OCI-LY7 (cell line): ENCODE measurements around the gene GALNT15. TPM values are rescaled to one million over a fixed set of nuclear protein-coding genes. Genes with fewer than 3 reads are reported as not detected.

Experiments used
- BruUV-seq: library from RNA; stranded (reverse); fragments of 400-500 nt; replicated peaks from 2 replicates; lab custom pipeline; 2021; lab: Mats Ljungman, UMichigan
- CTCF ChIA-PET: fragments of 300-600 bp; sonication (Branson Sonifier 250); formaldehyde crosslinking; loops from one replicate; lab custom pipeline; 2022; ENCODE audit warnings: antibody characterized with exemption; ENCODE audit not compliant: unreplicated experiment; lab: Charles Lee
- POLR2A ChIA-PET: fragments of 300-600 bp; sonication (Branson Sonifier 250); formaldehyde crosslinking; loops from one replicate; lab custom pipeline; 2022; ENCODE audit warnings: antibody characterized with exemption; lab: Charles Lee
- DNase-seq: peaks from one replicate; pipeline ENCODE4 v3.0.0-alpha.2; 2015; ENCODE audit warnings: low spot score
- H2AFZ ChIP-seq: fragments of 200-600 bp; sonication (generic), shearing (Covaris generic); 2 replicates; pipeline ENCODE4 v1.6.1; 2014; ENCODE audit warnings: mild to moderate bottlenecking, antibody characterized with exemption, low read length, moderate library complexity
- H3K27ac ChIP-seq: fragments of 200-600 bp; sonication (generic); 2 replicates; pipeline ENCODE4 v1.5.1; 2014; ENCODE audit warnings: mixed run types, low read depth, mild to moderate bottlenecking, moderate library complexity, low read length, inconsistent platforms; ENCODE audit not compliant: poor library complexity, severe bottlenecking
- H3K36me3 ChIP-seq: fragments of 200-600 bp; sonication (generic); 2 replicates; pipeline ENCODE4 v1.6.1; 2014; ENCODE audit warnings: mild to moderate bottlenecking, antibody characterized with exemption, low read length, moderate library complexity, mixed read lengths; ENCODE audit not compliant: insufficient read depth
- H3K4me1 ChIP-seq: fragments of 200-600 bp; sonication (generic); 2 replicates; pipeline ENCODE4 v1.5.1; 2014; ENCODE audit warnings: mild to moderate bottlenecking, low read length; ENCODE audit not compliant: insufficient read depth, poor library complexity, severe bottlenecking
- H3K4me2 ChIP-seq: fragments of 200-600 bp; sonication (generic); 2 replicates; pipeline ENCODE4 v1.6.1; 2014; ENCODE audit warnings: mild to moderate bottlenecking, low read length
- H3K4me3 ChIP-seq: fragments of 200-600 bp; sonication (generic); 2 replicates; pipeline ENCODE4 v1.5.1; 2014; ENCODE audit warnings: mild to moderate bottlenecking, low read depth, low read length; ENCODE audit not compliant: poor library complexity, severe bottlenecking
- H3K79me2 ChIP-seq: fragments of 200-600 bp; sonication (generic); 2 replicates; pipeline ENCODE4 v1.6.1; 2016; ENCODE audit warnings: low read depth, mild to moderate bottlenecking, low read length, moderate library complexity, mixed read lengths; ENCODE audit not compliant: insufficient read depth
- H3K9me2 ChIP-seq: fragments of 200-600 bp; sonication (generic); 2 replicates; pipeline ENCODE4 v1.6.1; 2016; ENCODE audit warnings: mild to moderate bottlenecking, low read length, mixed read lengths; ENCODE audit not compliant: insufficient read depth
- H3K9me3 ChIP-seq: fragments of 200-600 bp; sonication (generic); 2 replicates; pipeline ENCODE4 v1.6.1; 2014; ENCODE audit warnings: mild to moderate bottlenecking, mixed run types, low read length, mixed read lengths
- H4K20me1 ChIP-seq: fragments of 200-600 bp; sonication (generic); 2 replicates; pipeline ENCODE4 v1.6.1; 2014; ENCODE audit warnings: mild to moderate bottlenecking, antibody characterized with exemption, low read length, moderate library complexity, mixed read lengths; ENCODE audit not compliant: insufficient read depth
- CTCF ChIP-seq: fragments of 200-600 bp; sonication (generic); conservative IDR thresholded peaks from 2 replicates; pipeline ENCODE4 v1.5.1; 2014; ENCODE audit warnings: mild to moderate bottlenecking, antibody characterized with exemption, low read length, moderate library complexity, mixed read lengths
- EZH2phosphoT487 ChIP-seq: fragments of 200-600 bp; sonication (generic); IDR thresholded peaks from 2 replicates; pipeline ENCODE4 v1.6.1; 2018; ENCODE audit warnings: low read depth, borderline replicate concordance, mild to moderate bottlenecking, mixed run types, antibody characterized with exemption, low read length, moderate library complexity, mixed read lengths
- intact Hi-C: fragments of 100-400 bp; cut with micrococcal nuclease; formaldehyde crosslinking; loops from one replicate; pipeline ENCODE4 v1.10.0; 2022; ENCODE audit not compliant: unreplicated experiment
- total RNA-seq, 2 experiments: library from RNA; depleted of rRNA in 1 of 2; stranded (reverse); fragments of >200 nt in 1 of 2; shearing (Covaris generic) in 1 of 2; gene quantifications; 2 replicates each; pipeline ENCODE4 v1.2.3, GENCODE V29; 2014 to 2022

GALNT15 gene
- total RNA-seq, 2 experiments from 2014 or later: 0.03 TPM; not detected in 1

- H3K27ac ChIP-seq: no peak overlapping the region
- H2AFZ ChIP-seq: no peak overlapping the region
- no peaks in the 10 kb centered on the region for H3K36me3 ChIP-seq
- no peaks in the 10 kb centered on the region for H3K9me3 ChIP-seq
- no peaks in the 10 kb centered on the region for H3K4me1 ChIP-seq
- POLR2A ChIA-PET: no interaction called here
- no peak overlapping the region for H3K4me3 ChIP-seq
- CTCF ChIA-PET: no interaction called here
- no TSS peak for BruUV-seq
- H3K4me2 ChIP-seq: no peak overlapping the region
- no peaks in the 10 kb centered on the region for H4K20me1 ChIP-seq
- no peaks in the 10 kb centered on the region for H3K9me2 ChIP-seq
- TF ChIP-seq EZH2phosphoT487 (no peak), CTCF (no peak)
- intact Hi-C loops: loop anchor here (10.0 kb wide), 1 partner anchor 1035 kb away; the partner anchor contains the start of gene CAPN7
- no peaks in the 10 kb centered on the region for H3K79me2 ChIP-seq
- DNase-seq: no peak
These were observed 65.3 kb downstream of the GALNT15 start for GRCh38 chr3:16239780-16240179.

- no peak overlapping the region for H3K27ac ChIP-seq
- H3K9me2 ChIP-seq: no peaks in the 10 kb centered on the region
- no peaks in the 10 kb centered on the region for H4K20me1 ChIP-seq
- intact Hi-C loops: loop anchor here (10.0 kb wide), 1 partner anchor 1036 kb away; the partner anchor contains the start of gene CAPN7
- no peak for DNase-seq
- no peak overlapping the region for H3K4me2 ChIP-seq
- TF ChIP-seq CTCF: no peak
- TF ChIP-seq EZH2phosphoT487: no peak
- no peaks in the 10 kb centered on the region for H3K36me3 ChIP-seq
- CTCF ChIA-PET: no interaction called here
- BruUV-seq: no TSS peak
- no peak overlapping the region for H3K4me3 ChIP-seq
- H3K79me2 ChIP-seq: no peaks in the 10 kb centered on the region
- H3K4me1 ChIP-seq: no peaks in the 10 kb centered on the region
- POLR2A ChIA-PET: no interaction called here
- H2AFZ ChIP-seq: no peak overlapping the region
- H3K9me3 ChIP-seq: no peaks in the 10 kb centered on the region
These were observed 65.9 kb downstream of the GALNT15 start for GRCh38 chr3:16240229-16241023.

- H3K4me1 ChIP-seq: no peaks in the 10 kb centered on the region
- H3K4me3 ChIP-seq: no peak overlapping the region
- no TSS peak for BruUV-seq
- POLR2A ChIA-PET: interaction anchor here (1.2 kb wide), 1 partner anchor 93 kb away, joined by 3 read pairs; no protein-coding TSS in a partner anchor
- H3K4me2 ChIP-seq: no peak overlapping the region
- H3K36me3 ChIP-seq: no peaks in the 10 kb centered on the region
- intact Hi-C loops: loop anchor here (10.0 kb wide), 1 partner anchor 1036 kb away; the partner anchor contains the start of gene CAPN7
- no peaks in the 10 kb centered on the region for H3K79me2 ChIP-seq
- H4K20me1 ChIP-seq: no peaks in the 10 kb centered on the region
- H3K27ac ChIP-seq: no peak overlapping the region
- H2AFZ ChIP-seq: no peak overlapping the region
- CTCF ChIA-PET: no interaction called here
- no peak for DNase-seq
- no peaks in the 10 kb centered on the region for H3K9me3 ChIP-seq
- no peaks in the 10 kb centered on the region for H3K9me2 ChIP-seq
- TF ChIP-seq EZH2phosphoT487 (no peak), CTCF (no peak)
These were observed 66.7 kb downstream of the GALNT15 start for GRCh38 chr3:16241225-16241624.
